ENCODE data around the gene TLCD2. TPM values are rescaled to one million over a fixed set of nuclear protein-coding genes. Genes with fewer than 3 reads are reported as not detected.

Gene TLCD2
- total and polyA plus RNA-seq, 2 of the 13 experiments (the other 11 are each of a cell fraction or from before 2014, with no cell fraction given): 0.90 to 1.1 TPM

DNA sequence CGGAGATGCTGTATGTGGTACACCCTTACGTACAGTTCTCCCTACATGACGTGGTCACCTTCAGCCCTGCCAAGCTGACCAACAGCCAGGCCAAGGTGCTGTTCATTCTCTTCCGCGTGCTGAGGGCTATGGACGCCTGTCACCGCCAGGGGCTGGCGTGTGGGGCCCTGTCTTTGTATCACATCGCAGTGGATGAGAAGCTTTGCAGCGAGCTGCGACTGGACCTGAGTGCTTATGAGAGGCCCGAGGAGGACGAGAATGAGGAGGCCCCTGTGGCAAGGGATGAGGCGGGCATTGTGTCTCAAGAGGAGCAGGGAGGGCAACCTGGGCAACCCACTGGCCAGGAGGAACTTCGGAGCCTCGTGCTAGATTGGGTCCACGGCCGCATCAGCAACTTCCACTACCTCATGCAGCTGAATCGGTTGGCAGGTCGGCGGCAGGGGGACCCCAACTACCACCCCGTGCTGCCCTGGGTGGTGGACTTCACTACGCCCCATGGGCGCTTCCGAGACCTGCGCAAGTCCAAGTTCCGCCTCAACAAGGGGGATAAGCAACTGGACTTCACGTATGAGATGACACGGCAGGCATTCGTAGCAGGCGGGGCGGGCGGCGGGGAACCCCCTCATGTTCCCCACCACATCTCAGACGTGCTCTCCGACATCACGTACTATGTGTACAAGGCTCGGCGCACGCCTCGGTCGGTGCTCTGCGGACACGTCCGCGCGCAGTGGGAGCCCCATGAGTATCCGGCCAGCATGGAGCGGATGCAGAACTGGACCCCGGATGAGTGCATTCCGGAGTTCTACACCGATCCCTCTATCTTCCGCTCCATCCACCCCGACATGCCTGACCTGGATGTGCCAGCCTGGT lies 15.7 kb upstream of the TLCD2 start (continued):
- TF ChIP-seq SOX6 (IDR thresholded peaks at IDR 0.05): no peak
- no peak for TF ChIP-seq SOX6 (CRISPR knock-in tag; IDR thresholded peaks at IDR 0.05)
- TF ChIP-seq FIP1L1 (IDR thresholded peaks at IDR 0.05; ENCODE audit: borderline replicate concordance, insufficient read depth, low read depth, low read length): no peak
- no peak for TF ChIP-seq CENPT (CRISPR knock-in tag; IDR thresholded peaks at IDR 0.05; ENCODE audit: low read depth)

DNA sequence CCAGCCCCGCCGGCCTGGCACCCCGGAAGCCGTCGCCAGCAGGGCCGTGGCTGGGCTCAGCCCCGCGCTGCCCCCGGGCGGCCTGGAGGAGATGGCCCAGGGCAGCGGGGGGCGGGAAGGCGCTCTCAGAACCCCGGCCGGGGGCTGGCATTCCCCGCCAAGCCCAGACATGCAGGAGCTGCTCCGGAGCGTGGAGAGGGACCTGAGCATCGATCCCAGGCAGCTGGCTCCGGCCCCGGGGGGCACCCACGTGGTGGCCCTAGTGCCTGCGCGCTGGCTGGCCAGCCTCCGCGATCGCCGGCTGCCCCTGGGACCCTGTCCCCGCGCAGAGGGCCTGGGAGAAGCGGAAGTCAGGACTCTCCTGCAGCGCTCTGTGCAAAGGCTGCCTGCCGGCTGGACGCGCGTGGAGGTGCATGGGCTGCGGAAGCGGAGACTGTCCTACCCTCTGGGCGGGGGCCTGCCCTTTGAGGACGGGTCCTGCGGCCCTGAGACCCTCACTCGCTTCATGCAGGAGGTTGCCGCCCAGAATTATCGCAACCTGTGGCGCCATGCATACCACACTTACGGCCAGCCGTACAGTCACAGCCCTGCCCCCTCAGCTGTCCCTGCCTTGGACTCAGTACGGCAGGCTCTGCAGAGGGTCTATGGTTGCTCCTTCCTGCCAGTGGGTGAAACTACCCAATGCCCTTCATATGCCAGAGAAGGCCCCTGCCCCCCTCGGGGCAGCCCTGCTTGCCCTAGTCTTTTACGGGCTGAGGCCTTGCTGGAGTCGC lies 14.9 kb upstream of the TLCD2 start:
- ATAC-seq: peak; percentile 79
- TF ChIP-seq HCFC1 (IDR thresholded peaks at IDR 0.05; ENCODE audit: low read depth, low read length) (no peak; the same call in 1 of the 2 replicates), ZNF674 (CRISPR knock-in tag; IDR thresholded peaks at IDR 0.05; ENCODE audit: low read depth) (no peak), ZNF496 (CRISPR knock-in tag; IDR thresholded peaks at IDR 0.05; ENCODE audit: insufficient replicate concordance) (no peak), ZBTB2 (CRISPR knock-in tag; IDR thresholded peaks at IDR 0.05; ENCODE audit: low read depth) (peak; percentile 51; the same call in 1 of the 2 replicates), SMARCE1 (IDR thresholded peaks at IDR 0.05; ENCODE audit: borderline replicate concordance) (no peak), ZNF350 (CRISPR knock-in tag; IDR thresholded peaks at IDR 0.05; ENCODE audit: borderline replicate concordance, low read depth) (no peak; the same call in 1 of the 2 replicates), ZKSCAN1 (IDR thresholded peaks at IDR 0.05; ENCODE audit: low read length) (no peak), MEF2D (CRISPR knock-in tag; IDR thresholded peaks at IDR 0.05) (no peak), SKIL (CRISPR knock-in tag; IDR thresholded peaks at IDR 0.05; ENCODE audit: borderline replicate concordance) (0 out of 2 replicates have a peak, but pooled peaks have one; percentile 27), AKAP8 (CRISPR knock-in tag; IDR thresholded peaks at IDR 0.05) (no peak)
- TF ChIP-seq, protein P1, sequence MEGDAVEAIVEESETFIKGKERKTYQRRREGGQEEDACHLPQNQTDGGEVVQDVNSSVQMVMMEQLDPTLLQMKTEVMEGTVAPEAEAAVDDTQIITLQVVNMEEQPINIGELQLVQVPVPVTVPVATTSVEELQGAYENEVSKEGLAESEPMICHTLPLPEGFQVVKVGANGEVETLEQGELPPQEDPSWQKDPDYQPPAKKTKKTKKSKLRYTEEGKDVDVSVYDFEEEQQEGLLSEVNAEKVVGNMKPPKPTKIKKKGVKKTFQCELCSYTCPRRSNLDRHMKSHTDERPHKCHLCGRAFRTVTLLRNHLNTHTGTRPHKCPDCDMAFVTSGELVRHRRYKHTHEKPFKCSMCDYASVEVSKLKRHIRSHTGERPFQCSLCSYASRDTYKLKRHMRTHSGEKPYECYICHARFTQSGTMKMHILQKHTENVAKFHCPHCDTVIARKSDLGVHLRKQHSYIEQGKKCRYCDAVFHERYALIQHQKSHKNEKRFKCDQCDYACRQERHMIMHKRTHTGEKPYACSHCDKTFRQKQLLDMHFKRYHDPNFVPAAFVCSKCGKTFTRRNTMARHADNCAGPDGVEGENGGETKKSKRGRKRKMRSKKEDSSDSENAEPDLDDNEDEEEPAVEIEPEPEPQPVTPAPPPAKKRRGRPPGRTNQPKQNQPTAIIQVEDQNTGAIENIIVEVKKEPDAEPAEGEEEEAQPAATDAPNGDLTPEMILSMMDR (CRISPR knock-in tag; IDR thresholded peaks at IDR 0.05): peak; percentile 32

More for the DNA sequence above, 14.9 kb upstream of the TLCD2 start:
- in situ Hi-C loops (cut with HindIII; ENCODE audit: extremely low pct_ligation_motif_present, low pct_unique_long_range_greater_than_20kb): loop anchor here (25.0 kb wide), 1 partner anchor 312 kb away; the partner anchor contains the start of genes DPH1, OVCA2 and RTN4RL1
- BruUV-seq (replicated peaks): no TSS peak
- H3K9ac ChIP-seq (ENCODE audit: insufficient read depth, low read depth, low read length): peak overlapping the region; percentile 73
- no peak for FAIRE-seq
- WGBS (ENCODE audit: low lambda C conversion rate): 40% methylated on average over 2 of the region's 51 CpGs
- H3K27ac ChIP-seq (ENCODE audit: extremely low read length, insufficient read depth, low read length): peak overlapping the region; percentile 77
- H3K79me2 ChIP-seq (ENCODE audit: insufficient read depth, low read length): peaks cover 23% of the 10 kb centered on the region
- intact Hi-C loops (cut with micrococcal nuclease; ENCODE audit: unreplicated experiment): no loop called here
- no peaks in the 10 kb centered on the region for H3K27me3 ChIP-seq (ENCODE audit: control insufficient read depth in 1 of 2, insufficient read depth in 2 of 2, low read length in 2 of 2)
- H3K4me3 ChIP-seq (replicated peaks in 1 of 3; ENCODE audit: insufficient read depth in 1 of 3, low read depth in 2 of 3, low read length in 3 of 3): peak overlapping the region; percentile 62 to 78 (median 64)
- peaks cover 0 to 1% of the 10 kb centered on the region in 2 experiments; a peak in 2 of 5 replicates for H3K36me3 ChIP-seq (replicated peaks in 1 of 2; ENCODE audit: control insufficient read depth in 1 of 2, insufficient read depth in 2 of 2, low read length in 2 of 2)
- H3K9me3 ChIP-seq (ENCODE audit: low read length): no peaks in the 10 kb centered on the region
- no peak for DNase-seq (ENCODE audit: low spot score)
- H3K4me2 ChIP-seq (ENCODE audit: low read depth, low read length): peak overlapping the region; percentile 97
- POLR2A ChIA-PET: interaction anchor here (0.7 to 17.5 kb wide), 11 partner anchors 8 to 85 kb away, joined by 3 to 299 read pairs (median 6); partner anchors contain the start of genes RILP, SERPINF1 and SERPINF2
- CTCF ChIA-PET (ENCODE audit: low intra/inter-chr PET ratio, low total read pairs): no interaction called here
- peaks cover 69% of the 10 kb centered on the region for H3K4me1 ChIP-seq (ENCODE audit: insufficient read depth, low read length)
- no peak overlapping the region for H2AFZ ChIP-seq (ENCODE audit: low read length)
- no peaks in the 10 kb centered on the region for H4K20me1 ChIP-seq (ENCODE audit: insufficient read depth, low read length)

Data from HepG2 (cell line).